GM12891 (cell line): ENCODE measurements around the gene SNF8.

Experiments
- PAX5 ChIP-seq: IDR thresholded peaks from 2 replicates; pipeline ENCODE4 v1.6.1; 2011; ENCODE audit warnings: low read length, moderate library complexity, mild to moderate bottlenecking; ENCODE audit not compliant: insufficient read depth, severe bottlenecking
- POLR2A ChIP-seq: IDR thresholded peaks from 2 replicates; pipeline ENCODE4 v1.6.1; 2011; ENCODE audit warnings: low read depth, low read length, control low read depth

GRCh38 chr17:48970865-48971687, 26.4 kb upstream of the SNF8 start:
- TF ChIP-seq POLR2A (no peak), PAX5 (no peak)
